ENCODE results near the gene TFDP1.
A peak's percentile ranks its signal among the peaks of the same experiment; 100 is the strongest.
"Not testable (repeated sequence)": the region's sequence is repeated elsewhere in the genome, so short reads cannot be mapped to it uniquely, and the experiment has no call there.

The TFDP1 gene

GRCh38 chr13:113561417-113562084 is 23.0 kb upstream of the TFDP1 start:
- Histone ChIP-seq H4K20me1 (ENCODE audit: low read depth, low read length) (no peaks in the 10 kb centered on the region), H3K79me2 (ENCODE audit: insufficient read depth, low read length) (no peaks in the 10 kb centered on the region), H3K9ac (ENCODE audit: low read length) (no peak overlapping the region), H3K27me3 (ENCODE audit: low read length) (no peaks in the 10 kb centered on the region), H3F3A (ENCODE audit: insufficient read depth) (no peaks in the 10 kb centered on the region), H3K9me2 (replicated peaks; ENCODE audit: insufficient read depth, low read length) (no peaks in the 10 kb centered on the region), H3K4me2 (ENCODE audit: low read depth, low read length, poor library complexity, severe bottlenecking) (no peak overlapping the region), H3K27ac (ENCODE audit: low read depth, low read length) (no peak overlapping the region), H3K36me3 (ENCODE audit: low read length) (no peaks in the 10 kb centered on the region), H2AFZ (ENCODE audit: low read depth, low read length, severe bottlenecking) (no peak overlapping the region), H3K4me3 (ENCODE audit: insufficient read depth, low read length, poor library complexity, severe bottlenecking) (no peak overlapping the region), H3K9me3 (ENCODE audit: insufficient read depth, low read length) (no peaks in the 10 kb centered on the region)
- no peak for TF ChIP-seq CTCF (IDR thresholded peaks at IDR 0.05; ENCODE audit: insufficient read depth, low read length, poor library complexity, severe bottlenecking)
- TF ChIP-seq EZH2phosphoT487 (conservative IDR thresholded peaks at IDR 0.05; ENCODE audit: low read length), result no peak

- Histone ChIP-seq H3K9me2 (replicated peaks; ENCODE audit: insufficient read depth, low read length) (no peaks in the 10 kb centered on the region), H3K27me3 (ENCODE audit: low read length) (no peaks in the 10 kb centered on the region), H3K27ac (ENCODE audit: low read depth, low read length) (no peak overlapping the region), H3K9ac (ENCODE audit: low read length) (no peak overlapping the region), H3K9me3 (ENCODE audit: insufficient read depth, low read length) (no peaks in the 10 kb centered on the region), H3F3A (ENCODE audit: insufficient read depth) (no peaks in the 10 kb centered on the region), H2AFZ (ENCODE audit: low read depth, low read length, severe bottlenecking) (no peak overlapping the region), H3K79me2 (ENCODE audit: insufficient read depth, low read length) (no peaks in the 10 kb centered on the region), H3K36me3 (ENCODE audit: low read length) (no peaks in the 10 kb centered on the region), H3K4me2 (ENCODE audit: low read depth, low read length, poor library complexity, severe bottlenecking) (no peak overlapping the region), H4K20me1 (ENCODE audit: low read depth, low read length) (no peaks in the 10 kb centered on the region), H3K4me3 (ENCODE audit: insufficient read depth, low read length, poor library complexity, severe bottlenecking) (no peak overlapping the region)
- TF ChIP-seq CTCF (IDR thresholded peaks at IDR 0.05; ENCODE audit: insufficient read depth, low read length, poor library complexity, severe bottlenecking), result peak; percentile 80
- no peak for TF ChIP-seq EZH2phosphoT487 (conservative IDR thresholded peaks at IDR 0.05; ENCODE audit: low read length)
Observed at GRCh38 chr13:113562085-113562749, 22.3 kb upstream of the TFDP1 start.

- Histone ChIP-seq H3K27me3 (ENCODE audit: low read length) (no peaks in the 10 kb centered on the region), H3K9ac (ENCODE audit: low read length) (no peak overlapping the region), H3K36me3 (ENCODE audit: low read length) (no peaks in the 10 kb centered on the region), H3K27ac (ENCODE audit: low read depth, low read length) (no peak overlapping the region), H3K4me3 (ENCODE audit: insufficient read depth, low read length, poor library complexity, severe bottlenecking) (no peak overlapping the region), H3F3A (ENCODE audit: insufficient read depth) (no peaks in the 10 kb centered on the region), H3K9me3 (ENCODE audit: insufficient read depth, low read length) (no peaks in the 10 kb centered on the region), H3K9me2 (replicated peaks; ENCODE audit: insufficient read depth, low read length) (no peaks in the 10 kb centered on the region), H4K20me1 (ENCODE audit: low read depth, low read length) (no peaks in the 10 kb centered on the region), H2AFZ (ENCODE audit: low read depth, low read length, severe bottlenecking) (no peak overlapping the region), H3K4me2 (ENCODE audit: low read depth, low read length, poor library complexity, severe bottlenecking) (no peak overlapping the region), H3K79me2 (ENCODE audit: insufficient read depth, low read length) (no peaks in the 10 kb centered on the region)
- TF ChIP-seq EZH2phosphoT487 (conservative IDR thresholded peaks at IDR 0.05; ENCODE audit: low read length) (no peak), CTCF (IDR thresholded peaks at IDR 0.05; ENCODE audit: insufficient read depth, low read length, poor library complexity, severe bottlenecking) (no peak)
Observed at GRCh38 chr13:113562844-113563243, 21.7 kb upstream of the TFDP1 start.

GRCh38 chr13:113563511-113563910 is 21.0 kb upstream of the TFDP1 start:
- H3K79me2 ChIP-seq (ENCODE audit: insufficient read depth, low read length); H3K9ac ChIP-seq (ENCODE audit: low read length); H3K27me3 ChIP-seq (ENCODE audit: low read length); H3K4me2 ChIP-seq (ENCODE audit: low read depth, low read length, poor library complexity, severe bottlenecking); H3F3A ChIP-seq (ENCODE audit: insufficient read depth); H3K9me3 ChIP-seq (ENCODE audit: insufficient read depth, low read length); H4K20me1 ChIP-seq (ENCODE audit: low read depth, low read length); H3K27ac ChIP-seq (ENCODE audit: low read depth, low read length); H3K9me2 ChIP-seq (replicated peaks; ENCODE audit: insufficient read depth, low read length); H2AFZ ChIP-seq (ENCODE audit: low read depth, low read length, severe bottlenecking); H3K36me3 ChIP-seq (ENCODE audit: low read length); H3K4me3 ChIP-seq (ENCODE audit: insufficient read depth, low read length, poor library complexity, severe bottlenecking): not testable (repeated sequence)
